Inferior parietal cortex (tissue), 1 donor: ENCODE measurements around the gene C1orf53.
A peak's percentile ranks its signal among the peaks of the same experiment; 100 is the strongest.
"Not testable (repeated sequence)": the region's sequence is repeated elsewhere in the genome, so short reads cannot be mapped to it uniquely, and the experiment has no call there.

Experiments used
- DNase-seq: peaks from one replicate; pipeline ENCODE4 v3.0.0-alpha.2; 2016; ENCODE audit errors: extremely low spot score

The C1orf53 gene

GRCh38 chr1:197902454-197903195 lies at the start of gene C1orf53:
Gene C1orf53 (plus strand): TSS chr1:197902630. CDS start chr1:197902650, 20 bp downstream.
- peak; percentile 86 for DNase-seq

DNA sequence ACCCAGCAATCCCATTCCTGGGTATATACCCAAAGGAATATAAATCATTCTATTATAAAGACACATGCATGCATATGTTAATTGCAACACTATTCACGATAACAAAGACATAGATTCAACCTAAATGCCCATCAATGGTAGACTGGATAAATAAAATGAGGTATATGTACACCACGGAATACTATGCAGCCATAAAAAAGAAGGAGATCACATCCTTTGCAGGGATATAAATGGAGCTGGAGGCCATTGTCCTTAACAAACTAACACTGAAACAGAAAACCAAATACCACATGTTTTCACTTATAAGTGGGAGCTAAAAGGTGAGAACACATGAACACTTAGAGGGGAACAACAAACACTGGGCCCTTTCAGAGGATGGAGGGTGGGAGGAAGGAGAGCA lies 46.7 kb upstream of the C1orf53 start:
- not testable (repeated sequence) for DNase-seq

DNA sequence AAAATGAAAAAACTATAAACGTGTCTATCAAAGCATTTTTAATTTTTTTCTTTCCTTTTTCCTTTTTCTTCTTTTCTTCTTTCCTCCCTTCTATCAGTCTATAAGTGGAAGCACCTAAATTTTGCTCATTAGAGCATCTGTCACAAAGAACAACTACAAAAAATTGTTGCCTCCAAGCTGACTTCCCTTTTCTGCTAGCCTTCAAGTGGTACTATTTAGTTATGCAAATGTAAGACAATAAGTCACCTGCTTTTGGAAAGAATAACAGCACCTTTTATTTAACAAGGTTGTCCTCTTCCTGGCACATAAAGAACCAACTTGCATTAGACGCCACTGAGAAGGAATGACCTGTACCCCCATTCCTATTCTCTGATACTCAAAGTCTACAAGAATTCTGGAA lies 45.0 kb upstream of the C1orf53 start:
- DNase-seq, result no peak

- no peak for DNase-seq
These were observed 43.4 kb upstream of the C1orf53 start for GRCh38 chr1:197859024-197859423.

DNA sequence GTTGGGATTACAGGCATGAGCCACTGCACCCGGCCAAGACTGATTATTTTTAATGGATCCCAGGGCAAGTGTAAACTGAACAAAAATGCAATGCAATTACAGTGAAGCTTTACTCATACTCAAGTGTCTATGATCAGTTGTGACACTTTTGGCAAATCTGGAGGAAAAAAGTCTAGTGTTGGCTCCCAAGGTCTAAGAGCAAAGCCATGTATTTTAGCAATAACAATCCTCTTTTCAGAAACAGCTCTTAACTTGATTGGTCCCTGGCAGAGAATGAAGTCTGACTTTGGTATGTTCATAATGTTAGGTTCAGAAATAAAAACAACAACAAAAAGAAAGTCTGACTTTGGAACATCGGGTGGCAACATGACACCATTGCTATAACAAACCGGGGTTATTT lies 40.2 kb upstream of the C1orf53 start:
- no peak for DNase-seq

- no peak for DNase-seq
These were observed 39.8 kb upstream of the C1orf53 start for GRCh38 chr1:197862671-197863070.

- no peak for DNase-seq
These were observed 36.6 kb upstream of the C1orf53 start for GRCh38 chr1:197865809-197866208.

DNA sequence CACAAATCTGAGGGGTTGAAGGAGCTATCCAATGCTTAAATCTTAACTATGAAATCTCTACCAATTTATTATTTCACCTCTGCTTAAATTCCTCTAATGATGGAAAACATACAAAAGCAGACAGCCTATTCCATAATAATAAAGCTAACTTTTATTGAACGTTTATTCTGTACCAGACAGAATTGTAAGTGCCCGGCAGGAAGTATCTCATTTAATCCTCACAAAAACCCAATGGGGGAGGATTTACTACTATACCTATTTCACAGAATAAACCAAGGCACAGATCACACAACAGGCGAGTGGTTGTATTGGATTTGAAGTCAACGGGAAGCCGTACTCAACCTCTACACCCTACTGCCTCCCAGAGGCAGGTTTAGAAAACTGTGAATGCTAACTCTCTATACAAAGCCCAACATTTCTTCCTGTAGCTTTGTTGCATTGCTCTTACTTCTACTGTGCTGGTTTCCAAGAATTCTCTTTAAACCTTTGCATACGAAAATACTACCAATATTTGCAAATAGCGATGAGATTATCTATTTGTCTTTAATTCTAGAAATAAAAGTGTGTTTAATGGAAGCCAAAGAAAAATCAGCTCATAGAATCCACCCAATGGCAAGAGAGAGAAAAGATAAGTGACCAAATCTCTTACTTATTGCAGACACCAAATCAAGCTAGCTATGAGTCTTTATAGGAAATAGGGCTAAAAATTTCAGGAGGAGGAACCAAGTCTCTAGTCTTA lies 33.5 kb upstream of the C1orf53 start:
- DNase-seq, result peak; percentile 16

DNA sequence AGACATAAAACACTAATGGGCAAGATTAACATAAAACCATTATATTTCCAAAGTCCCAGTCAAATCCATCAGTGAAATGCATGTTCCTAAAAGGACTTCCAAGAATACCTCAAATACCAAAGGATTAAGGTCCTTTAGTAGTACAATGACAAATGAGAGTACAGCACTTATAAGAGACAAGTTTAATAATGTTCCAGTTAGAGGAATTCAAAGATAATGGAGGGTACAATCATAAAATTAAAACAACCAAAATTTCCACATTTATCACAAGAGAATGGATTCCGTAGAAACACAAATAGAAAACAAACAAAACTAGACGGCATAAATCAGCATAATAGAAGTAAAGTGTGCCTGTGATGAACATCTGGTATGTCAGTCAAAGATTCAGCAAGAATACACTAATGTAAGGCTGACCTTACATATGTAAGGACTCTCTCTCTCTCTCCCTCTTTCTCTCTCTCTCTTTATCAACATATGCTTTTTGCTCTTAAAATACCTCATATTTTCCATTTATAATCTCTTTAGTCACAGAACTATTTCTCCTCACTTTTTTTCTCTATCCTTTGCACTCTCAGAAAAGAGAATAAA lies 32.8 kb upstream of the C1orf53 start:
- no peak for DNase-seq

DNA sequence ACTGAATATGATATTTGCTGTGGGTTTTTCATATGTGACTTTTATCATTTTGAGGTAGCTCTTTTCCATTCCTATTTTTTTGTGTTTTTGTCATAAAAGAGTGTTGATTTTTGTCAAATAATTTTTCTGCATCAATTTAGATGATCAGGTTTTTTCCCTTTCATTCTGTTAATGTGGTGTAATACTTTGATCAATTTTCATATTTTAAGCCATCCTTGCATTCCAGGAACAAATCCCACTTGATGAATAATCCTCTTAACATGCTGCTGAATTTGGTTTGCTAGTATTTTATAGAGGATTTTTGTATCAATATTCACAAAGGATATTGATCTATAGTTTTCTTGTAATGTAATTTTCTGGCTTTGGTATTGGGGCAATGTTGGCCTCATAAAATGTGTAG lies 25.5 kb upstream of the C1orf53 start:
- DNase-seq, result no peak

- not testable (repeated sequence) for DNase-seq
These were observed 22.0 kb upstream of the C1orf53 start for GRCh38 chr1:197880385-197880784.

GRCh38 chr1:197882241-197882640 lies 20.2 kb upstream of the C1orf53 start:
- not testable (repeated sequence) for DNase-seq

GRCh38 chr1:197884173-197884572 lies 18.3 kb upstream of the C1orf53 start:
- DNase-seq, result no peak

GRCh38 chr1:197890936-197891335 lies 11.5 kb upstream of the C1orf53 start:
- DNase-seq, result no peak

- no peak for DNase-seq
These were observed 9.7 kb upstream of the C1orf53 start for GRCh38 chr1:197892684-197893083.

DNA sequence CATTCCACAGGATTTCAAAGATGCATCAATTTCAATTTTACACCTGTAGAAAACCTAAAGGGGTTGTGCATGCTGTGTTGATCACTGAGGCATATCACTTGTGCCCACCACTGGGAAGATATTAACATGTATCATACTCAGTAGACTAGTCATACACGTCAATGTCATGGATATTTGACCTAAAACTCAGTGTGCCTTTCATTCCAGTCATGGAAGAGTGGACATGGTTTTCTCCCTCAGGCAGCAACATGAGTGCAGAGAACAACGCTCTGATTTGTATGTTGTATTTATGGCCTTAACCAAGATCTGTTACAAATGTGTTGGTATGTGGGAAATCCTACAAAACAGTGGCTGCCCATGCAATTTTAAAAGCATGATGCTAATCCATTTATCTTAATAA lies 6.1 kb upstream of the C1orf53 start:
- DNase-seq, result no peak

DNA sequence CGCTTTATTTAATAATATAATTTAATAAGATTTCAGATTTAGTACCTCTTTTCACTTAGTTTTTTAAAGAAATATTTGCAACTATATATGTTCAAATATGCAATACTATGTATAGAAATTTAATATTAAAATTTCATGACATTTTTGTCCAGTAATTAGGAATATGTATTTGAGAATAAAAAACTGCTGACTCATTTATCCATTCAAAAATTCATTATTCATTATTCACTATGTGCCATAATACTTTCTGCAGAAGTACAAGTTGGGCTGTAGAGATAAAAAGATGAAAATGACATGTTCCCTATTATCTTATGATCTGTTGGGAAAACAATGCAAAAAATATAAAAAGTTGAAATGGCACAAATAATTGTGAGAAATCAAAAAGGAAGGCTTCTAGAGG lies 3.4 kb upstream of the C1orf53 start:
- no peak for DNase-seq

GRCh38 chr1:197902131-197902453 lies 338 bp upstream of the C1orf53 start:
- DNase-seq, result peak; percentile 56

DNA sequence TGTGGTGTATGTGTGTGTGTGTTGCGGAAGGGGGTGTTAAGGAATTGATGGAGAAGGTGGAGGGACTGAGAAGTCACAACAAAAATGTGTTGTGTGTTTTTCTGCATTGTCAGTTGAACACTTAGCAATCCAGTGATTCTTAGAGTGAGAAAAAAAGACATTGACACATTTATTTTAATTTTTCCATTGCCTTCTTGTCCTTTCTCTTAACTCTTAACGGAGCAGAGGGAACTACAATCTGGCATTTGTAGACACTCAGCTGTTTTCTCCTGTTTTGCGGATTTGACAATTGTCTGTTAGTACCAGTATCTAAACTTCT lies 725 bp downstream of the C1orf53 start:
- DNase-seq, result no peak

GRCh38 chr1:197904126-197904787 lies 1.8 kb downstream of the C1orf53 start:
- no peak for DNase-seq

DNA sequence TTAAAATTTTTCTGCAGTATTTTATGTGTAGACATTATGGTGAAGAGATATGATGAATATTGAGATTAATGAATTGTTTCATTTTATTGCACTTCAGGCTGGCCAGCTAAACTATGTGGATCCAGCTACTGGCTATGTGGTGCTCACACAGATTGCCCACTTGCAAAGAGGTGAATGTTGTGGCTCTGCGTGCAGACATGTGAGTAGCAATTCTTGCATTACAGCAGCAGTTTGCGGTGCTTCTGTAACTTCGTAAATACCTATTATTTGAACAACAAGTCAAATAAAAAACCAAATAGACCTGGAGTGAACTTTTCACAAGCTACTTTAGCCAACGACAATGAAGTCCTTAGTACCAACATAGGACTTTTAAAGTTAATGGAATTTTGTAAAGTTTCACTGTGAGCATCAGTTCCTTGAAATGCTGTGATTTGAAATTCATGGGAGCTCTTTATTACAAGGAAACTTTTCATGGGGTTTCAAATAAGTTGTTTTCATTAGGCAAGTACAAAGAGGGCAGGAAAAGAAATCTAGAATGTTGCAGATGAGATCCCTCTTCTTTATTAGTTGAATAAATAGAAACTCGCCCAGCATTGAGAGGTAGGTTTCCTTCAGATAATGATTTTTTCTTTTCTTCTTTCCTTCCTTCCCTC lies 3.4 kb downstream of the C1orf53 start:
- no peak for DNase-seq
